Dendritic cell treated with granulocyte-macrophage colony-stimulating factor and Interleukin-4, amounts not matched to agents 40 ng/mL and 50 ng/mL, for 4 days (primary cell): Measurements from ENCODE around the gene TESK1.
"Not testable (repeated sequence)": the region's sequence is repeated elsewhere in the genome, so short reads cannot be mapped to it uniquely, and the experiment has no call there.

ENCODE experiments used
- H3K27ac Mint-ChIP-seq: one replicate; pipeline ENCODE4 v1.8.0; 2022; ENCODE audit warnings: mild to moderate bottlenecking, mixed read lengths
- H3K27me3 Mint-ChIP-seq: one replicate; pipeline ENCODE4 v1.8.0; 2022; ENCODE audit warnings: mild to moderate bottlenecking, mixed read lengths
- H3K36me3 Mint-ChIP-seq: one replicate; pipeline ENCODE4 v1.8.0; 2022; ENCODE audit warnings: low read depth, mixed read lengths
- H3K4me1 Mint-ChIP-seq: one replicate; pipeline ENCODE4 v1.8.0; 2022; ENCODE audit warnings: low read depth, mixed read lengths
- H3K4me3 Mint-ChIP-seq: one replicate; pipeline ENCODE4 v1.8.0; 2022; ENCODE audit warnings: mild to moderate bottlenecking, moderate library complexity, mixed read lengths
- H3K9me3 Mint-ChIP-seq: one replicate; pipeline ENCODE4 v1.8.0; 2022; ENCODE audit warnings: mixed read lengths
- intact Hi-C: fragments of 100-400 bp; cut with micrococcal nuclease; formaldehyde crosslinking; loops from one replicate; pipeline ENCODE4 v1.15.0; 2022

The TESK1 gene

DNA sequence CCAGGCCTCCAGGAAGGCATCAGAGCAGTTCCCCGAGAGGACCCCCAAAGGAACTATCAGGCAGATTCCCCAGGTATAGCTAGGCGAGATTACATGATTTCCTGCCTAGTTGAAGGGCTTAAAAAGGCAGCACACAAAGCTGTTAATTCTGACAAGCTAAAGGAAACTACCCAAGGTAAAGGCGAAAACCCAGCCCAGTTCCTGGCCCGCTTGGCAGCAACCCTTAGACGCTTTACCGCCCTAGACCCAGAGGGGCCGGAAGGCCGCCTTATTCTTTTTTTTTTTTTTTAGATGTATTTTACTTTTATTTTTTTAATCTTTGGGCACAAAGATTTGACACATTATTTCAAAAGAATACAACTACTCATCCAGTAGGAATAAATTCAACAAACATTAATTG, 33.7 kb downstream of the TESK1 start:
- H3K27ac Mint-ChIP-seq, intact Hi-C loops, H3K4me3 Mint-ChIP-seq, H3K27me3 Mint-ChIP-seq, H3K9me3 Mint-ChIP-seq: not testable (repeated sequence)
- Mint-ChIP-seq H3K4me1 (peaks cover 86% of the 10 kb centered on the region), H3K36me3 (peaks cover 13% of the 10 kb centered on the region)

DNA sequence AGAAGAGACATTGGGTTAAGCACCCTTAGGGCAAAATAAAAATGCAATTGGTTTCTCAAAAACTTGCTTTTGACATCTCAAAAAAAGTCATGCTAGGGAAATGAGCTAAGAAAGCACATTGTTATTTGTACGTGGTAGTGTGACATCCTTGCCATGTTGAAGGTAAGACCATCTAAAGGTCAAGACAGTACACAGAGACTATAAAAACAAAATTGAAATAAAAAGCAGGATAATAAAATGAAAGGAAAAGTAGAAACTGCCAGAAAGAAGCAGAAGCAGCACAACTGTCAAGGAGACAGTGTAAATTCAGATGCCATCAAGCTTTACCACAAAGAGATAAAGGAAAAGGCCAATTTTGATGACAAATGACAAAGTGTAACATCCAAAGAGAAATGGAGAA, 34.2 kb downstream of the TESK1 start:
- Mint-ChIP-seq H3K4me3 (peak overlapping the region; percentile 23), H3K4me1 (peaks cover 81% of the 10 kb centered on the region), H3K36me3 (peaks cover 13% of the 10 kb centered on the region)
- H3K9me3 Mint-ChIP-seq, H3K27ac Mint-ChIP-seq, intact Hi-C loops, H3K27me3 Mint-ChIP-seq: not testable (repeated sequence)

DNA sequence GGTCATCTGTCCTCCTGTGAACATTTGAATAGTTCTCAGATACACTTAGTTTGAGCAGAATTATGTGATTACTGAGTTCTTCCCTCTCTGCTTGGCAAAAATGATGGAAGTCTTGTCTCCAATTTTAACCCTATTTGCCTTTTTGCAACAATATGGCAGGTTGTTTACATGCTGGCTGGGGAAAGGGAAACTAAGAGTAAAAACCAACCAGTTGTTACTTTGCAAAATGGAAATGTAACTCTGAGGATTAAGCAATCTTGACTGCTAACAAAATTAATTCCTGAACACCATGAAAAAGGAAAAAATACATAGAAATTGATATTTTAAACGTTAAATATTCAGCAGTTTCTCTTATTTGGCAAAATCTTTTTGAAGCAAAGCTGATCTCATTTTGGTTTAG, 34.6 kb downstream of the TESK1 start:
- no peak overlapping the region for H3K4me3 Mint-ChIP-seq
- H3K27ac Mint-ChIP-seq = no peak overlapping the region
- intact Hi-C loops = loop anchor here (10.0 kb wide), 1 partner anchor 175 kb away; the partner anchor contains the start of genes HINT2 and SPAG8
- peaks cover 13% of the 10 kb centered on the region for H3K36me3 Mint-ChIP-seq
- no peaks in the 10 kb centered on the region for H3K27me3 Mint-ChIP-seq
- H3K9me3 Mint-ChIP-seq = peaks cover 7% of the 10 kb centered on the region
- peaks cover 81% of the 10 kb centered on the region for H3K4me1 Mint-ChIP-seq

DNA sequence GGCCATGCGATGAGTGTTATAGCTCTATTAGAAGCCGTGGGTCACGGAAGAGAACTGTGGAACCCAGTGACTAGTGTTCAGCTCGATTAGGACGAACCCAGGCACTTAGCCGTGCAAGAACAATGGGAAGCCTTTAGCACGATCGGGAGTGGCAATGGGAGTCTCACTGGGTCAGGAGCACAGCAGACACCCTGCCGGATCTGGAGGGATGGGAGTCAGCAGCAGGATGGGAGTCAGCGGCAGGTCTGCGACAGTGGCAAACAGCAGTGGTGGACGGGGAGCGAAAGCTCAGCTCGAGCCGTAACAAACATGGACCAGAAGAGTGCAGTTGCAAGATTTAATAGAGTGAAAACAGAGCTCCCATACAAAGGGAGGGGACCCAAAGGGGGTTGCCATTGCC, 35.4 kb downstream of the TESK1 start:
- H3K4me3 Mint-ChIP-seq = not testable (repeated sequence)

DNA sequence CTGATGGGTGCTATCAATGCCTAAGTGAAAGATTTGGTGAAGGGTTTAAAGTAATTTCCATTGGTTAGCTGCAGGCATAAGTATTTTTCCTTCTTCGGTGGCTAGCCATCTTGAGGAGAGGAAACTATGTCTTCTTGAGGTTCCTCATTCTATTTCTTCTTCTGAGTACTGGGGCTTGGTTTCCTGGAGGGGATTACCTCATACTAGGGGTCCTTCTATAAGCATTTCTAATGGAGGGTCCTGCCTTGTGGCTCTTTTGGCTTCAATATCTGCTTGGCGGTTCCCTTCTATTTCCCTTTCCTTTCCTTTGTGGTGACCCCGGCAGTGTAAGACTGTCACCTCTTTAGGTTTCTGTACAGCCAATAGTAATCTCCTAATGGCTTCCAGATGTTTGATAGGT, 36.4 kb downstream of the TESK1 start:
- intact Hi-C loops = loop anchor here (10.0 kb wide), 1 partner anchor 173 kb away; the partner anchor contains the start of genes HINT2 and SPAG8
- Mint-ChIP-seq H3K27ac (peak overlapping the region; percentile 80), H3K4me1 (peaks cover 72% of the 10 kb centered on the region), H3K36me3 (peaks cover 20% of the 10 kb centered on the region)
- not testable (repeated sequence) for H3K9me3 Mint-ChIP-seq, H3K4me3 Mint-ChIP-seq, H3K27me3 Mint-ChIP-seq

More for the DNA sequence above, 35.4 kb downstream of the TESK1 start:
- Mint-ChIP-seq H3K27ac (peak overlapping the region; percentile 80), H3K36me3 (peaks cover 13% of the 10 kb centered on the region), H3K4me1 (peaks cover 77% of the 10 kb centered on the region)
- not testable (repeated sequence) for H3K27me3 Mint-ChIP-seq, H3K9me3 Mint-ChIP-seq
- intact Hi-C loops = loop anchor here (10.0 kb wide), 1 partner anchor 174 kb away; the partner anchor contains the start of genes HINT2 and SPAG8

DNA sequence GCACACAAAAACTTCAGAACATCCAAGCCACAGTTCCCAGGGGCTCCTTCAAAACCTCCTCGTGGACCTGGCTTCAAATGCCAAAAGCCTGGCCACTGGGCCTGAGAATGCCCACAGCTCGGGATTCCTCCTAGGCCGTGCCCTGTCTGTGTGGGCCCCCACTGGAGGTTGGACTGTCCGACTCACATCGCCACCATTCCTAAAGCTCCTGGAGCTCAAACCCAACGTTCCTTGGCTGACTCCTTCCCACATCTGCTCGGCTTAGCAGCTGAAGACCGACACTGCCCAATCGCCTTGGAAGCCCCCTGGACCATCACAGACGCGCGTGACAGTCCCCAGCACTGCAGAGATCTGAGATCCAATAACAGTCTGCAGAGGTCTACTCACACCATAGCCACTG, 38.0 kb downstream of the TESK1 start:
- intact Hi-C loops = loop anchor here (10.0 kb wide), 1 partner anchor 172 kb away; the partner anchor contains the start of genes HINT2 and SPAG8
- H3K4me1 Mint-ChIP-seq = peaks cover 67% of the 10 kb centered on the region
- no peaks in the 10 kb centered on the region for H3K27me3 Mint-ChIP-seq
- no peak overlapping the region for H3K4me3 Mint-ChIP-seq
- no peak overlapping the region for H3K27ac Mint-ChIP-seq
- peaks cover 7% of the 10 kb centered on the region for H3K9me3 Mint-ChIP-seq
- peaks cover 21% of the 10 kb centered on the region for H3K36me3 Mint-ChIP-seq

DNA sequence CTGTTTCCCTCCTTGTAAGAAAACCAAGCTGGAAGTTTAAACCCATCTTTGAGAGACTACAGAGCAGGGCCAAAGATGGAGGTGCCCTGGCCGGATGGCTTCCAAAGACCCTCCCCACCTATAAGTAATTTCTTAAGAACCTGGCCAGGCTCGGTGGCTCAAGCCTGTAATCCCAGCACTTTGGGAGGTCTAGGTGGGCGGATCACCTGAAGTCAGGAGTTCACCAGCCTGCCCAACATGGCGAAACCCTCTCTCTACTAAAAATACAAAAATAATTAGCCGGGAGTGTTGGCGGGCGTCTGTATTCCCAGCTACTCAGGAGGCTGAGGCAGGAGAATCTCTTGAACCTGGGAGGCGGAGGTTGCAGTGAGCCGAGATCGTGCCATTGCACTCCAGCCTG, 40.7 kb downstream of the TESK1 start:
- intact Hi-C loops = loop anchor here (1.0 to 10.0 kb wide), 4 partner anchors 41 to 169 kb away; partner anchors contain the start of genes CREB3, HINT2, SPAG8 and TLN1
- H3K27ac Mint-ChIP-seq = peak overlapping the region; percentile 92
- not testable (repeated sequence) for H3K27me3 Mint-ChIP-seq, H3K9me3 Mint-ChIP-seq
- peaks cover 15% of the 10 kb centered on the region for H3K36me3 Mint-ChIP-seq
- H3K4me1 Mint-ChIP-seq = peaks cover 71% of the 10 kb centered on the region
- peak overlapping the region; percentile 81 for H3K4me3 Mint-ChIP-seq

DNA sequence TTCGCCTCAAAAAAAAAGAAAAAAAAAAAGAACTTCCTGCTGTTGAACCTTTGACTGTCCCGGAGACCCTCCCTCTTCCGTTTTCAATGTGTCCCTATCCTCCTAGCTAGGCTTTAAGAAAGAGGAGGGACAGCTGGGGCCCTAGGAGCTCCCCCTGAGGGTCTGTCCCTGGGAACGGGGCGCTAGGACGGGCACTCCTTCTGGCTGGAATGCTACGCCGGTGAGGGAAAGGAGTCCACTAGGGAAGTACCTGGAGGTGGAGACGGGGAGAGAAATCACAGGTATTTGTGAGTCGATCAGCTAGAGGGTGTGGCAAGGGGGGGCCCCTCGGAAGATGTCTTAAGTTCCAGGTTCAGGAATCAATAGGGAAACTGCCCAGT, 41.1 kb downstream of the TESK1 start:
- H3K4me3 Mint-ChIP-seq = peak overlapping the region; percentile 81
- H3K27me3 Mint-ChIP-seq = no peaks in the 10 kb centered on the region
- intact Hi-C loops = loop anchor here (1.0 to 10.0 kb wide), 4 partner anchors 42 to 169 kb away; partner anchors contain the start of genes CREB3, HINT2, SPAG8 and TLN1
- H3K27ac Mint-ChIP-seq = peak overlapping the region; percentile 92
- H3K36me3 Mint-ChIP-seq = peaks cover 14% of the 10 kb centered on the region
- H3K9me3 Mint-ChIP-seq = no peaks in the 10 kb centered on the region
- peaks cover 69% of the 10 kb centered on the region for H3K4me1 Mint-ChIP-seq

DNA sequence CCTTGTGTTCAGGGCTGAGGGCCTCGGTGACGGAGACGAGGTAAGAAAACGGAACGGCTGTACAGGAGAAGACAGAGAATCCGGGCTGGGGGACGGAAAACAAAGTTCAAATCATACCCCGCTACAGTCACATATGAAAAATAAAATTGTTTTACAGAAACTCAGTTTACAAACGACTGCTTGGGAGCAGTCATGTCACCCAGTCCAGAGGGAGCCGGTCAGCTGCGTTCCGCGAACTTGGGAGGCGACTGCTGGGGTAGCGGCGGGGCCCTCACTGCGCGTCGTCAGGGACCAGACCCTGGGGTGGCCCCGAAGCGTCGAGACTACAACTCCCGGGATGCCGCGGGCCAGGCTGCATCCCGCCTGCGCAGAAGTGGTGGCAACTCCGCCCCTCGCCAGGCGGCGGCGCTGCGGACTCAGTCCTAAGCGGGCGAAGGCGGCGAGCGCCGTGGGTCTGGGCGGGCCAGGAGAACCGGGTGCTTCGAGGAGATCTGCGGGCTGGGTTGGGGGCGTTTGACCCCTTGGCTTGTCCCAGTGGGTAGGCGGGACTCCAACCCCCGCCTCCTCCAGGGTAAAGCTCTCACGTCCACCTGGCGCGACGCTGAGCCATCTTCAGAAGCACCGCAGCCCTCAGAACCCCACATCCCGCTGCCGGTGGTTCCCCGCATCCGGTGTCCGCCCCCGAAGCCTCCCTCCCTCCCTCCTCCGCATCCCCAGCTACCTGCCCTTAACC, 41.6 kb downstream of the TESK1 start:
- peaks cover 63% of the 10 kb centered on the region for H3K4me1 Mint-ChIP-seq
- no peaks in the 10 kb centered on the region for H3K27me3 Mint-ChIP-seq
- peak overlapping the region; percentile 92 for H3K27ac Mint-ChIP-seq
- H3K36me3 Mint-ChIP-seq = peaks cover 14% of the 10 kb centered on the region
- H3K9me3 Mint-ChIP-seq = no peaks in the 10 kb centered on the region
- intact Hi-C loops = loop anchor here (1.0 to 10.0 kb wide), 4 partner anchors 42 to 168 kb away; partner anchors contain the start of genes CREB3, HINT2, SPAG8 and TLN1
- H3K4me3 Mint-ChIP-seq = peak overlapping the region; percentile 81

DNA sequence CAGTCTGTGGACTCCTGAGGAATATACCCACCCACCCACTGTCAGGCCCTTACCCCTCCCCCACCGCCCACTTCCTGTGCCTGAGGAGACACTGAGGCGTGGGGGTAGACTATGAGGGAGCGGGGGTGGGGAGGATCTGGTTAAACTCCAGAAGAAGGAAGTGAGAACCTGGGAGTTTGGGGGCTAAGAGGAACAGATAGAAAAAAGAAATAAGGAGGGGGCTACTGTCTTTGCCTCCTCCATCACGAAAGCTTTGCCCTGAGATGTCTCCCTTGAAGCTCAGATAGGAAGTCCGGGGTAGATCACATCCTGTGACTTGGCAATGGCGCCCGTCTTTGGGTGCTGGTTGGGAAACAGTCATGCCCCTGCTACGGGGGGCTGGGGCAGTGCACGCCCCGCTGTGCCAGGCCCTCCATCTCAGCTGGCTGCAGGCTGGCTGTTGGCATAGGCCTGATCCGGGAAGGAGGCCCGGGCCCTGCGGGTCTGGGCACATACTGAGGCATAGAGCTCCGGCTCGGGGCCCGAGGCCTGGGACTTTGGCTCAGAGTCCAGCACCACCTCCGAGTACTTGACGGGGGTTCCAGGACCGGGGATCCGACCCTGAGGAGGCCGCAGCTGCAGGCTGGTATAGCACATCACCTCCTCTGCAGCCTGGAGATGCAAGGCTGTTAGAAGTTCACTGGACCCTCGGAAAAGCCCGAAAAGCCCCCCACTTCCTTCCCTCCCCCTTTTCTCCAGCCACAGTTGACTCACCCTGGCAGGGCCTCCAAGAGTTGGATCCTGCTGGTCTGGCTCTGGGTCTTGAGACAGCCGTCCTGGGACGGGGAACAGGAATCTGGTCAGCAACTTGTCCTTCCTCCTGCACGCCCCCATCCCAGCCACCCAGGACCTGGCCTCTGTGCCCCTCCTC, 44.6 kb downstream of the TESK1 start:
- peak overlapping the region; percentile 78 for H3K27ac Mint-ChIP-seq
- H3K4me3 Mint-ChIP-seq = no peak overlapping the region
- peaks cover 8% of the 10 kb centered on the region for H3K36me3 Mint-ChIP-seq
- no peaks in the 10 kb centered on the region for H3K27me3 Mint-ChIP-seq
- intact Hi-C loops = loop anchor here (1.0 to 10.0 kb wide), 3 partner anchors 8 to 165 kb away; partner anchors contain the start of genes HINT2 and SPAG8
- H3K4me1 Mint-ChIP-seq = peaks cover 59% of the 10 kb centered on the region
- H3K9me3 Mint-ChIP-seq = no peaks in the 10 kb centered on the region

DNA sequence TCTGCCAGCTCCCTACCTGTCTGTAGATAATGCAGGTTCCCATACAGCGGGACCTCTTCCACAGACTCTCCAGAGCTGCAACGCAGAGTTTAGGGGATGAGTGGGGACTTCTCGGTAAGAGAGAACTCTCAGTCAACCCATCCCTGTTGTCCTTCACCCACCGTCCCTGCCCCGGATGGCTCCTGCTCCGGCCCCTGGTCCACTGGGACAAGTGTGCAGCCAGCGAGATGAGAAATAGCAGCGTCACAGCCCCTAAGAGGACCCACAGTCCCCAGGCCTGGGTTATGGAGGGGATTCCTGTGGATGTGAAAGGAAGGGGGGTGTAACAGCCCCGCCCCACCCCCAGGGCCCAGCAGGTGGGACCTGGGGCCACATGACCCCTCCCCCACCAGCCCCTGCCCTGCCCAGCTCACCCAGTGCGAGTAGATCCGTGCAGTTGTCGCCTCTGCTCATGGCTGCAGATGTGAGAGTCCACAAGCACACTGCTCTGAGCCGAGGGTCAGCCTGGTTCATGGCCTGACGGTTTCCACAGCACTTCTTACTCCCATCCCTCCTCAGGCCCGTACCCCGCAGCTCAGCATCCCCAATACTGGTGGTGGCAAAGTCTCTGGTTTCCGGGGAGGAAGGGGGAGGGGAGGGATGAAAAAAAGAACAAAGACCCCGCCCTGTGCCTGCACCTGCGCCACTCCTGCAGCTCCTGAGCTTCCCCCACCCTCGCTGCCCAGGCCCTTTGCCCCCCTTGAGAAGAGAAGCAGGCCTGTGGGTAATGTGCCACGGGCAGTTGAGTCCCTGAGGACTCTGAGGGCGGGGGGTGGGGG, 45.5 kb downstream of the TESK1 start, which contains the start of gene SIT1:
Gene SIT1, minus strand, starts transcription at position 591 of the 818 bp plus-strand sequence. Its CDS starts 78 bp downstream, at position 513.
- H3K27ac Mint-ChIP-seq = peak within 1 kb of the TSS; percentile 78
- peaks cover 8% of the 10 kb centered on the region for H3K36me3 Mint-ChIP-seq
- intact Hi-C loops = no loop called here
- H3K4me3 Mint-ChIP-seq = no peak within 1 kb of the TSS
- H3K9me3 Mint-ChIP-seq = no peaks in the 10 kb centered on the region
- H3K27me3 Mint-ChIP-seq = peaks cover 2% of the 10 kb centered on the region
- peaks cover 61% of the 10 kb centered on the region for H3K4me1 Mint-ChIP-seq

DNA sequence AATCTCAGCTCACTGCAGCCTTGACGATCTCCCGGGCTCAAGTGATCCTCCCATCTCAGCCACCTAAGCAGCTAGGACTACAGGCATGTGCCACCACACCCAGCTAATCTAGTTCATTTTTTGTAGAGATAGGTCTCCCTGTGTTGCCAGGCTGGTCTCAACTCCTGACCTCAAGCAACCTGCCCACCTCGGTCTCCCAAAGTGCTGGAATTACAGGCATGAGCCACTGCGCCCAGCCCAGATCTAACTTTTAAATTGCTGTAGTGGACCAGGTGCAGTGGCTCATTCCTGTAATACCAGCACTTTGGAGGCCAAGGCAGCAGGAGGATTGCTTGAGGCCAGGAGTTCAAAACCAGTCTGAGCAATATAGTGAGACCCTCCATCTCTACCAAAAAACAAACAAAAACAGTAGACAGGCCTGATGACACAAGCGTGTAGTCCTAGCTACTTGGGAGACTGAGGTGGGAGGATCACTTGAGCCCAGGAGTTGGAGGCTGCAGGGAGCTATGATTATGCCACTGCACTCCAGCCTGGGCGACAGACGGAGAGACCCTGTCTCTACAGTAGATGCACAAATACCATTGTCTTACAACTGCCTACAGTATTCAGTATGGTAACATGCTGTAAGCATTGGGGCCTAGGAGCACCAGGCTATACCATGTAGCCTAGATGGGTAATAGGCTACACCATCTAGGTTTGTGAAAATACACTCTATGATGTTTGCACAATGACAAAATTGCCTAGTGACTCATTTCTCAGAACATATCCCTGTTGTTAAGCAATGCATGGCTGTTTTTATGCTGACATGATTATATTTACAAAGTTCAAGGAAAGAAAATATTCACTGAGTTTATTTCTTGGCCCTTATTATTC, 47.1 kb downstream of the TESK1 start:
- Mint-ChIP-seq H3K9me3 (no peaks in the 10 kb centered on the region), H3K27me3 (peaks cover 2% of the 10 kb centered on the region), H3K36me3 (no peaks in the 10 kb centered on the region), H3K4me1 (peaks cover 68% of the 10 kb centered on the region), H3K27ac (peak overlapping the region; percentile 16), H3K4me3 (no peak overlapping the region)
- intact Hi-C loops = no loop called here
